A549 (cell line): ENCODE data around the gene CNIH3. TPM values are rescaled to one million over a fixed set of nuclear protein-coding genes. Genes with fewer than 3 reads are reported as not detected.

Experiments used
- ATAC-seq, 2 experiments: fragments of 200-7000 bp in 1 of 2; fragments of >200 bp in 1 of 2; cut with Nextera tagmentation in 1 of 2; cut with Tn5 transposase in 1 of 2; 3 replicates each; pipeline versions ENCODE4 v1.8.0 to v1.9.1; 2018 to 2020; ENCODE audit warnings: mild to moderate bottlenecking in 1 of 2, moderate library complexity in 1 of 2
- CTCF ChIA-PET: fragments of 300-600 bp; sonication (Branson Sonifier 250); formaldehyde crosslinking; extraction: SDS; loops from one replicate; lab custom pipeline; 2021; ENCODE audit warnings: antibody characterized with exemption, inconsistent platforms; lab: Yijun Ruan, JAX
- POLR2A ChIA-PET: fragments of 350-600 bp; formaldehyde crosslinking; extraction: SDS; loops from one replicate; lab custom pipeline; 2021; ENCODE audit warnings: antibody characterized with exemption, inconsistent platforms; lab: Yijun Ruan, JAX
- DNase-seq, 2 experiments: peaks; one replicate each; pipeline versions ENCODE4 v3.0.0 to v3.0.0-alpha.2; 2011 to 2016; ENCODE audit warnings: low read depth in 1 of 2, low spot score in 1 of 2
- FAIRE-seq: peaks from 2 replicates; lab custom pipeline; 2011; peaks lifted over from hg19 to GRCh38; lab: Jason Lieb, UNC
- H3K27ac ChIP-seq, 2 experiments: fragments of >200 bp; sonication (Bioruptor Twin); formaldehyde crosslinking; 3 replicates each; pipeline ENCODE4 v1.5.1; 2016 to 2017
- H3K4me1 ChIP-seq: fragments of >200 bp; sonication (Bioruptor Twin); formaldehyde crosslinking; 3 replicates; pipeline ENCODE4 v1.6.1; 2016
- H3K4me2 ChIP-seq: fragments of >200 bp; sonication (Bioruptor Twin); formaldehyde crosslinking; 3 replicates; pipeline ENCODE4 v1.6.1; 2016
- H3K4me3 ChIP-seq: fragments of >200 bp; sonication (Bioruptor Twin); formaldehyde crosslinking; 3 replicates; pipeline ENCODE4 v1.5.1; 2016
- H3K9me3 ChIP-seq: fragments of >200 bp; sonication (Bioruptor Twin); formaldehyde crosslinking; 3 replicates; pipeline ENCODE4 v1.6.1; 2016
- EHF ChIP-seq: fragments of 250-450 bp; sonication (Bioruptor Pico); IDR thresholded peaks from 2 replicates; pipeline ENCODE4 v1.5.0; 2020; ENCODE audit warnings: mild to moderate bottlenecking
- EHMT2 ChIP-seq: fragments of 200-600 bp; sonication (generic); IDR thresholded peaks from 2 replicates; pipeline ENCODE4 v1.6.1; 2016; ENCODE audit warnings: antibody characterized with exemption, low read depth, mild to moderate bottlenecking, moderate library complexity
- ELK1 ChIP-seq: fragments of 150-350 bp; IDR thresholded peaks from 2 replicates; pipeline ENCODE4 v1.6.1; 2014; ENCODE audit warnings: low read depth, mild to moderate bottlenecking, low read length
- EP300 ChIP-seq, 2 experiments: fragments of >200 bp; sonication (Bioruptor Twin); formaldehyde crosslinking; IDR thresholded peaks; 2 replicates in 1 of 2; 3 replicates in 1 of 2; pipeline ENCODE4 v1.6.1; 2016 to 2017
- FOSL2 ChIP-seq, 2 experiments: fragments of 450-650 bp in 1 of 2; fragments of >200 bp in 1 of 2; sonication (Bioruptor Twin) in 1 of 2; formaldehyde crosslinking; IDR thresholded peaks; 2 replicates each; pipeline versions ENCODE4 v1.5.0 to v1.6.1; 2016 to 2020; ENCODE audit warnings: mild to moderate bottlenecking in 1 of 2, moderate library complexity in 1 of 2
- HEYL ChIP-seq: fragments of 250-450 bp; sonication (Bioruptor Pico); IDR thresholded peaks from 2 replicates; pipeline ENCODE4 v1.8.0; 2021; ENCODE audit warnings: mild to moderate bottlenecking, moderate library complexity
- HOXB5 ChIP-seq: fragments of 250-450 bp; sonication (Bioruptor Pico); IDR thresholded peaks from 2 replicates; pipeline ENCODE4 v1.5.0; 2020; ENCODE audit warnings: mild to moderate bottlenecking, moderate library complexity
- JUN ChIP-seq, 2 experiments: fragments of >200 bp; sonication (Bioruptor Twin); formaldehyde crosslinking; IDR thresholded peaks; 2 replicates in 1 of 2; 3 replicates in 1 of 2; pipeline ENCODE4 v1.6.1; 2016 to 2017
- JUNB ChIP-seq: fragments of >200 bp; sonication (Bioruptor Twin); formaldehyde crosslinking; IDR thresholded peaks from 2 replicates; pipeline ENCODE4 v1.6.1; 2016
- KDM1A ChIP-seq: fragments of 200-600 bp; sonication (generic); IDR thresholded peaks from 2 replicates; pipeline ENCODE4 v1.6.1; 2016; ENCODE audit warnings: low read depth, mild to moderate bottlenecking
- KDM5A ChIP-seq: fragments of 200-600 bp; sonication (generic); IDR thresholded peaks from 2 replicates; pipeline ENCODE4 v1.6.1; 2016; ENCODE audit warnings: antibody characterized with exemption, mild to moderate bottlenecking
- MAFK ChIP-seq: fragments of 450-650 bp; IDR thresholded peaks from 2 replicates; pipeline ENCODE4 v1.6.1; 2014; ENCODE audit not compliant: partially characterized antibody
- MAZ ChIP-seq: fragments of 150-350 bp; IDR thresholded peaks from 2 replicates; pipeline ENCODE4 v1.6.1; 2014; ENCODE audit warnings: antibody characterized with exemption, low read depth, low read length, borderline replicate concordance
- MYC ChIP-seq: IDR thresholded peaks from 2 replicates; pipeline ENCODE4 v1.6.1; 2012; ENCODE audit warnings: mild to moderate bottlenecking, inconsistent platforms, low read length, improper control_type of control experiment, borderline replicate concordance
- NPAS2 ChIP-seq: fragments of 250-450 bp; sonication (Bioruptor Pico); IDR thresholded peaks from 2 replicates; pipeline ENCODE4 v1.8.0; 2022; ENCODE audit warnings: mild to moderate bottlenecking, moderate library complexity, borderline replicate concordance
- NR3C1 ChIP-seq: fragments of >200 bp; sonication (Bioruptor Twin); formaldehyde crosslinking; IDR thresholded peaks from 3 replicates; pipeline ENCODE4 v1.6.1; 2017
- RARB ChIP-seq: fragments of 250-450 bp; sonication (Bioruptor Pico); IDR thresholded peaks from 2 replicates; pipeline ENCODE4 v1.8.0; 2021; ENCODE audit warnings: mild to moderate bottlenecking, moderate library complexity
- REST ChIP-seq: fragments of 200-600 bp; sonication (generic); IDR thresholded peaks from 2 replicates; pipeline ENCODE4 v1.6.1; 2016; ENCODE audit warnings: antibody characterized with exemption, mild to moderate bottlenecking, moderate library complexity
- TP53 ChIP-seq: fragments of 250-450 bp; sonication (Bioruptor Pico); IDR thresholded peaks from 2 replicates; pipeline ENCODE4 v1.5.0; 2021; ENCODE audit warnings: mild to moderate bottlenecking, moderate library complexity
- ZC3H11A ChIP-seq: fragments of 450-650 bp; IDR thresholded peaks from 2 replicates; pipeline ENCODE4 v1.6.1; 2014; ENCODE audit warnings: antibody characterized with exemption, mild to moderate bottlenecking
- ZFP36 ChIP-seq: fragments of 450-650 bp; IDR thresholded peaks from 2 replicates; pipeline ENCODE4 v1.6.1; 2014; ENCODE audit warnings: borderline replicate concordance; ENCODE audit not compliant: partially characterized antibody
- ZNF302 ChIP-seq: fragments of 250-450 bp; sonication (Bioruptor Pico); IDR thresholded peaks from 2 replicates; pipeline ENCODE4 v1.9.0; 2021; ENCODE audit warnings: inconsistent platforms, mild to moderate bottlenecking, moderate library complexity
- ZSCAN20 ChIP-seq: fragments of 250-450 bp; sonication (Bioruptor Pico); IDR thresholded peaks from 2 replicates; pipeline ENCODE4 v1.8.0; 2022; ENCODE audit warnings: mild to moderate bottlenecking, moderate library complexity
- WGBS: methylation state at CpG from one replicate; pipeline ENCODE4 v1.1.6; 2017; ENCODE audit errors: missing lambda C conversion rate; 5-methylcytosine and 5-hydroxymethylcytosine counted together
- polyA plus RNA-seq, 4 experiments: library from polyadenylated mRNA; depleted of rRNA in 3 of 4; stranded (reverse); fragments of >200 nt; fragmentation: RNase III in 1 of 4; extraction: RNeasy Plus Mini Kit Qiagen cat#74134 plus additional on column Dnase treatment in 1 of 4; gene quantifications; 2 replicates in 3 of 4; 3 replicates in 1 of 4; pipeline ENCODE4 v1.2.3, GENCODE V29; 2011 to 2017
- TF ChIP-seq, protein P1 (sequence below): fragments of 250-450 bp; sonication (Bioruptor Pico); IDR thresholded peaks from 2 replicates; pipeline ENCODE4 v1.5.0; 2020; ENCODE audit warnings: low read depth, mild to moderate bottlenecking, moderate library complexity
- TF ChIP-seq, protein P2 (sequence below): IDR thresholded peaks from 2 replicates; pipeline ENCODE4 v1.6.1; 2012

The CNIH3 gene
- polyA plus RNA-seq, 2 of the 4 experiments (the other 2 are of a cell fraction): 0.61 to 0.85 TPM

- no peak for ATAC-seq
- no peak for FAIRE-seq
- Histone ChIP-seq H3K27ac (no peak overlapping the region), H3K4me1 (no peaks in the 10 kb centered on the region), H3K4me3 (no peak overlapping the region), H3K9me3 (no peaks in the 10 kb centered on the region), H3K4me2 (no peak overlapping the region)
- POLR2A ChIA-PET: no interaction called here
- TF ChIP-seq MYC: no peak
- no peak for TF ChIP-seq REST
- no peak for TF ChIP-seq EHF (CRISPR knock-in tag)
- no peak for TF ChIP-seq HOXB5
- TF ChIP-seq HEYL: no peak
- TF ChIP-seq MAZ: no peak
- no peak for TF ChIP-seq JUNB
- no peak for TF ChIP-seq KDM1A
- TF ChIP-seq ZSCAN20 (CRISPR knock-in tag): no peak
- no peak for TF ChIP-seq EP300 (IDR thresholded peaks at IDR 0.05)
- TF ChIP-seq JUN (IDR thresholded peaks at IDR 0.05): no peak
- TF ChIP-seq, protein P1, sequence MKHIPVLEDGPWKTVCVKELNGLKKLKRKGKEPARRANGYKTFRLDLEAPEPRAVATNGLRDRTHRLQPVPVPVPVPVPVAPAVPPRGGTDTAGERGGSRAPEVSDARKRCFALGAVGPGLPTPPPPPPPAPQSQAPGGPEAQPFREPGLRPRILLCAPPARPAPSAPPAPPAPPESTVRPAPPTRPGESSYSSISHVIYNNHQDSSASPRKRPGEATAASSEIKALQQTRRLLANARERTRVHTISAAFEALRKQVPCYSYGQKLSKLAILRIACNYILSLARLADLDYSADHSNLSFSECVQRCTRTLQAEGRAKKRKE (CRISPR knock-in tag): no peak
- no peak for TF ChIP-seq ZC3H11A
- TF ChIP-seq, protein P2, sequence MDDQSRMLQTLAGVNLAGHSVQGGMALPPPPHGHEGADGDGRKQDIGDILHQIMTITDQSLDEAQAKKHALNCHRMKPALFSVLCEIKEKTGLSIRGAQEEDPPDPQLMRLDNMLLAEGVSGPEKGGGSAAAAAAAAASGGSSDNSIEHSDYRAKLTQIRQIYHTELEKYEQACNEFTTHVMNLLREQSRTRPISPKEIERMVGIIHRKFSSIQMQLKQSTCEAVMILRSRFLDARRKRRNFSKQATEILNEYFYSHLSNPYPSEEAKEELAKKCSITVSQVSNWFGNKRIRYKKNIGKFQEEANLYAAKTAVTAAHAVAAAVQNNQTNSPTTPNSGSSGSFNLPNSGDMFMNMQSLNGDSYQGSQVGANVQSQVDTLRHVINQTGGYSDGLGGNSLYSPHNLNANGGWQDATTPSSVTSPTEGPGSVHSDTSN: no peak
- TF ChIP-seq EHMT2: no peak
- no peak for TF ChIP-seq NR3C1
- no peak for TF ChIP-seq ZNF302 (CRISPR knock-in tag)
- no peak for TF ChIP-seq ZFP36
- no peak for DNase-seq
- CTCF ChIA-PET: no interaction called here
- WGBS: 25% methylated on average over 7 of the region's 7 CpGs
Observed at GRCh38 chr1:224739997-224740684, 124.0 kb downstream of the CNIH3 start.

- no peak overlapping the region for H3K4me2 ChIP-seq
- H3K27ac ChIP-seq: no peak overlapping the region
- H3K4me1 ChIP-seq: no peaks in the 10 kb centered on the region
- H3K9me3 ChIP-seq: no peaks in the 10 kb centered on the region
- WGBS: 43% methylated on average over 5 of the region's 5 CpGs
- CTCF ChIA-PET: no interaction called here
- no peak overlapping the region for H3K4me3 ChIP-seq
- TF ChIP-seq FOSL2 (IDR thresholded peaks at IDR 0.05) (no peak), FOSL2 (CRISPR knock-in tag; IDR thresholded peaks at IDR 0.05) (no peak), NPAS2 (no peak), REST (no peak), KDM5A (no peak), MAFK (no peak), RARB (CRISPR knock-in tag) (no peak), MAZ (no peak), ELK1 (no peak), ZFP36 (no peak), EHMT2 (no peak), TP53 (no peak), JUN (IDR thresholded peaks at IDR 0.05) (no peak)
- DNase-seq (no peak), FAIRE-seq (no peak), ATAC-seq (no peak)
- POLR2A ChIA-PET: no interaction called here
Observed at GRCh38 chr1:224740685-224741052, 124.6 kb downstream of the CNIH3 start.
